Measurements from ENCODE around the gene ENOX1.

Gene ENOX1

GRCh38 chr13:43785261-43785649, 1.5 kb downstream of the ENOX1 start:
- DNase-seq = no peak

DNA sequence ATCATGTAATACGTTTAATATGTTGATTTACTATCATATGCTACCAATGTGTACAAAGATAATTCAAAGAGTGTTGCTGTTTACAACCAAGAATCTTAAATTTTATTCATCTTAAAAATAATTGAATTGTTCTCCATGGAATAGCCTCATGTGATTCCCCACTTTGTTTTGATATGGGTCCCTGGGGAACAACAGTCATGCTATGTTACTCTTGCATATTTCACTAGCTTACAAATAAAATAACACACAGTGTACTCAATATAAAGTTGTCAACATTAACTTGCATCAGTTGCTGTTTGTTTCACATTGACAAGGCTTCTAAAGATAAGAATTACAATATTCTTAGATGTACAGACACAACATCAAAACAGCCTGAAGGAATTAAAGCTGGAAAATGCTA, 2.3 kb downstream of the ENOX1 start:
- DNase-seq = no peak

GRCh38 chr13:43783820-43784219, 3.0 kb downstream of the ENOX1 start:
- no peak for DNase-seq

DNA sequence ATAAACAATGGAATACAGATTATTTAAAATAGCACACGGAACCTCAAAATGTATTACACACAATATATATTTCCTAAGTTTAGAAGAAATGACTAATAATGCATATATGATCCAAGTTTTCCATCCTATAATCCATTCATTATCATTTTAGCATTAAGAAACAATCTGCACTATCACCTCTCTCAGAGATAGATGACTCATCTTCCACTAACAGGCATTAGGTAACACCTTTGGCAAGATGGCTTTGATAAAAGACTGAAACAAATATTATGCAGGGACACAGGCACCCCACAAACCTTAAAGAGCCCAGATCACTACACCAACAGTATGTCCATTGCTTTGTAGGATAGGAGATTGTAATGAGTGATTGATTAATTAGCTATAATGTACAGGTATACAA, 4.1 kb downstream of the ENOX1 start:
- DNase-seq = no peak

DNA sequence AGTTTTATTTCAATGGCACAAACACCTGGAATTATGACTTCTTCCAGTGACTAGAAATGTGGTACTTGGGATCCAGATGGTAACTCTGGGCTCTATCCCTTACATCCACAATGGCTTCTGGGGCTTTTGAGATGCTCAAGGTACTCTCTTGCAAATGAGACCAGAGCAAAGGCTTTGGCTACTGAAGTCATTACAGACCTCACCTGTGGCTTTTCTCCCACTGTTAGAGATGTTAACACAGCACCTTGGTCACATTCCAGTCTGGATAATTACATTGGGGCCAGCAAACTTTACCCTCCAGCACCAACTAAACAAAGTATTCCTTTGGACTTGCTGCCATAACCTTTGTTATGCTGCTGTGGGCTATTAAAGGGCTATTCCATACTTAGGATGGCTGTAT, 6.1 kb downstream of the ENOX1 start:
- no peak for DNase-seq

DNA sequence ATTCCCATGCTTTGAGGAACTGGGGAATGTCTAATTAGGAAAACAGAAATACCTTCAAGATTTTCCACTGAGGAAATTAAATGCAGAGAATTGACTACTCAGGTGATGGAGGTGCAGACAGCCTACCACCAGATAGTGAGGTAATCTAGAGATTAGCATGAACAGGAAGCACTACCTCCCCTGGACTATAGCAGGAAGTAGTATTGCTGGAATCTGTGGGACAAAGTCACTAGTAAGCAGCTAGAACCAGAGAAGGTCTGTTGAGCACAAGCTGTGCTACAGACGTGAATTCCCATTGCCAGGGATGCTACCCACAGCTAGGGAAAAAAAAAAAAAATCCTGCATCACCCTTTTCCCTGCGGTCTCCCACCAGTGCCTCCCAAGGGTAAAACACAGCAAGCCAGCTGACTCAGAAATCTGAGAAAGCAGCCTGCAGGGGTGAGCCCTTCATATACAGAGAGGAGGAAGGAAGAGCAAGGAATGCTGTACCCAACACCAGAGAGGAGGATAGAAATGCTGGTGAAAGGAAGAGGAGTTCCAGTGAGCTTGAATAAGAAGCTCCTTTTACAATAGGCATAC, 10.2 kb downstream of the ENOX1 start:
- DNase-seq = no peak

DNA sequence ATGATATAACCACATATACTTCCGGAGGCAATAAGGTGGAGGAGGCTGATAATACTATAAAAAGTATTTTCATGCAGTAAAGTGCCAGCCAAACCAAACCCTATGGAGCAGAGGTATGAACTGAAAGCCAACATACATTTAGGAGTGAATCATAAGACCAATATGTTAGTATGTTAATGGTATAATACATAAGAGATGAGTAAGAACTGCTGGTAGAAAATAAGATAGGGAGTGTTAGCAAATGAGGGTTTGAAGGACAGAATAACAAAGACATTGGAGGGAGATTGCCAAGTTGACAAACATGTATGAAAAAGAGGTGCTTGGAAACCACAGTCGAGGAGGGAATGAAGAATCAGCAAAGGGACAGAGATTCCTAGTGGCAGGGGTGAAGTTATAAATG, 10.8 kb downstream of the ENOX1 start:
- DNase-seq = no peak

DNA sequence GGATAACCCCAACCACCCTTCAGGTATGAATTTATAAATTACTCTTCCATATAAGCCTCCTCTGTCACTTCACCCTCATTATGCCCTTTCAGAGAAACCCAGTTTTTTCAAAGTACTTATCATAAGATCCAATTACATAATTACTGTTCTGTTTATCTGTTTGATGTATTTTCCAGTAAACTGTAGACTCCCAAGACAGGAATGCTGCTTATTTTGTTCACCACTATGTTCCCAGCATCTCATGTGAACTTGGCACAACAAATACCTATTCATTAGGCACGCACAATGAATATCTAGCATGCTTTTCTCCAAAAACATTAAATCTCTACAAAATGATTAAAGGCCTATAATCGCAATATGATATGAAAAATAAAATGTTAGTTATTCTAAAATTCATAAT, 13.2 kb downstream of the ENOX1 start:
- DNase-seq = no peak

- no peak for DNase-seq
Observed at GRCh38 chr13:43770871-43771270, 15.9 kb downstream of the ENOX1 start.

DNA sequence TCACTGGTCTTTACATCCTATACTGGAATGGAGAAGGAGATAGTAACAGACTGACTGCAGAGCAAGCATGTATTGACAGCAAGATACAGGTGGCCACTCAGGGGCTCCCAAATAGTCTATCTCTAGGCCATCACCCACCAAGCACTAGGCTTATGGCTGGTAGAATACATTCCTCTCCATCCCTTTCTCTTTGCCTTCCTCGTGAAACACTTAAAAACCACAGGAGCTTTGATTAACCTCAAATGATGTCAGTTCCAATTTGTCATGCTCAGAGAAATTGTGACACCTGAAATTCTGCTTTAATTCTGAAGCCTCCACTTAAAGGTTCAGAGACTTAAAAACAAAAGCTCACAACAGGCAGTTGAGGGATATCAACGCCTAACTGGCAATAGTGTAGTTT, 17.2 kb downstream of the ENOX1 start:
- no peak for DNase-seq

- DNase-seq = no peak
Observed at GRCh38 chr13:43767341-43767931, 19.3 kb downstream of the ENOX1 start.

GRCh38 chr13:43766725-43767124, 20.0 kb downstream of the ENOX1 start:
- no peak for DNase-seq

DNA sequence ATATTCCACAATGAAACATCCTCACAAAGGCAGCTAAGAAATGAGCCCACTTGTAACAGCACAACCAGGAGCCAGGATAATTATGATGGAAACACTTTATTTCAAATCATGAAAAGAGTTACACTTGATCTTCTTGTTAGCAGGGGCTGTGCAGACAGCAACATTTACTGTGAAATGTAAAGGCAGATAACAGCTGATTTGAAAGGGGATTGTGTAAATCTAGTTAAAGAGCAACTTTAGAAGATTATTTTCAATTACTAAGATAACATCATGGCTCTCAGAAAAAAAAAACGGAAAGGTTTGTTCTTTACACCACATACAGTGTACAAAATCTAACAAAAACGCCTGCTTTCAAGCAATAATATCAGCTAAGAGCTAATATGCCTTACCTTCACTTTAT, 22.4 kb downstream of the ENOX1 start:
- no peak for DNase-seq

DNA sequence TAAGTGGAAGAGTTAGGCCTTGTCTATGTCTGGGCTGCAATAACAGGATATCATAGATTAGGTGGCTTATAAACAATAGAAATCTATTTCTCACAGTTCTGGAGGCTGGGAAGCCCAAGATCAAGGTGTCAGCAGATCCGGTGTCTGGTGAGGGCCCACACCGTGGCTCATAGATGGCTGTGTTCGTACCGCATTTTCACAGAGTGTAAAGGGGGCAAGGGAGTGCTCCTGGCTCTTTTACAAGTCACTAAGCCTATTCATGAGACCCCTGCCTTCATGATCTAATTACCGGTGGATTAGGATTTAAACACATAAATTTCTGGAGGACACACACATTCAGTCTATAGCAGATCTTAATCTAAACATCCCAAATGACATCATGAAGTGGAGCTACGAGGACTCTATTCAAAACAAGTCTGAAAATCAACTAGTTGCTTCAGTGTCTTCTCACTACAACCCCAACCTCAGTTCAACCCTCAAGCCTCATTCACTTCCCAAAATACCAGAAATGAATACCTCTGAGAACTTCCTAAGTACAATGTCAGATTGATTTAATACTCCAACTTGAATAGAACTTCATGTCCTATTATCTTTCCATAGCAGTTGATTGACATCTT, 23.5 kb downstream of the ENOX1 start:
- no peak for DNase-seq

GRCh38 chr13:43761616-43762315, 25.0 kb downstream of the ENOX1 start:
- no peak for DNase-seq

DNA sequence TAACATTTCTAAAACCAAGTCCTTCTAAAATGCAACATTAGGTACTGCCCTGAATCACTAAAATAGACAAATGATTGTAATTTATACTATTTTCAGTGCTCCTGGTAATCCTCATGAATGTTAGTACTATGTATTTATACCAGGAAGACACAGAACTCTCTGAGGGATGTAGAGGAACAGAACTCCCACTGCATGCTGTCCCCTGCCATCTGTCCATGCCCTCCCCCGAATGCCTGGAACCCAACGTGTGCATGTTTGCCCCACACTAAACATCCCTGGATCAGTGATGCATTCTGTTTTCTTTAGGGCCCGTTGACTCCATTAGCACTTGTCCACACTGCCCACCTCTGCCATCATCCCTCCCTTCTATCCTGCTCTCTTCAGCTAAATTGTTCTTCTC, 26.5 kb downstream of the ENOX1 start:
- no peak for DNase-seq

- no peak for DNase-seq
Observed at GRCh38 chr13:43758834-43759233, 27.9 kb downstream of the ENOX1 start.

- DNase-seq = peak; percentile 3
Observed at GRCh38 chr13:43757266-43757665, 29.5 kb downstream of the ENOX1 start.

GRCh38 chr13:43755844-43756243, 30.9 kb downstream of the ENOX1 start:
- DNase-seq = no peak

- no peak for DNase-seq
Observed at GRCh38 chr13:43751624-43752023, 35.1 kb downstream of the ENOX1 start.

DNA sequence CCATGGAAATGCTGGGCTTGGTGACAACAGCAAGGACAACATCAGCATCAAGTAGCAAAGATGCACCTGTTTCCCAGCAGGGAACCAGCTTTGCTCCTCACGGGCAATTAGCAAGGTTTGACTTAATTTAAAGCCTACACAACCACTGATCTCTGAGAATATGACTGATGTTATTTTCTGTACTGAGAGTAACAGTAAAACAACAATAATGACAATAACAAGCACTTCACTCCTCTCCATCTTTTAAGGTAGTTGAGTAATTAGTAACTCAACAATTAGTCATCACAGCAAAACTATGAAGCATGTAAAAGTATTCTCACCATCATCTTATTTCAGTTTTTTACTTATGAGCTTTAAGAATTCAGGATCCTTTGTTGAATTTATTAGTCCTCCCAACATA, 37.3 kb downstream of the ENOX1 start:
- DNase-seq = no peak

DNA sequence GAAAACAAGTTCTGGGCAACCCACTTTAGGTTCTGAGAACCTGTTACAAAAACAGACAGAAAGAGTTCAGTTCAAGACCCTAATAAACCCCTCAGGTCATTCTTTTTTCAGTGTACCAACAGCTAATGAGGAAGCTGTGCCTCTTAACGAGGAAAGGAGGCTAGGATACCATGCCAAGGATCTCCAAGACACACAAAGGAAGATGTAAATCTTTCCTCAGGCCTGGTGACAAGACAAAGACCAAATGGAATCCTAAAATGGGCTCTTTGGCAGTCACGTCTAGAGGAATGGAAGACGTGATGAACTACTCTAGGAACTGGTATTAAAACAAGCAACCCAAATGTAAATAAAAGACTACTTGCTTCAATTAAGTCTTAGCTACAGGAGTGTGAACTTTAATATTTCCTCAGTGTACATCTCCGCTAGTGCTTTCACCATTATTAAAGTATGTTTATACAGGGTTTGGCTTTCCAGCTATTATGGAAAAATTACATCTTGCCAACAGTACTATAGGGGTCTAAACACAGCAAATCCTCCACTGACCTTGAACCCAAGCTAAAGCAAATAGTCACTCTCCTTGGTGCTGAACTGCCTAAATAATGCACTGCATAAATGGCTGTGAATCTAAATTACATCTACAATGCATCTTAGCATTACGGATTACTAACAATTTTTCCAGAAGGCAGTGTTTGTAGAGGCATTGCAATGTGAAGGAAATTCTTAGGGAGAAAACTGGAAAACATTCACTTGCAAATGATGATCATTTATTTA, 42.3 kb downstream of the ENOX1 start:
- DNase-seq = no peak

DNA sequence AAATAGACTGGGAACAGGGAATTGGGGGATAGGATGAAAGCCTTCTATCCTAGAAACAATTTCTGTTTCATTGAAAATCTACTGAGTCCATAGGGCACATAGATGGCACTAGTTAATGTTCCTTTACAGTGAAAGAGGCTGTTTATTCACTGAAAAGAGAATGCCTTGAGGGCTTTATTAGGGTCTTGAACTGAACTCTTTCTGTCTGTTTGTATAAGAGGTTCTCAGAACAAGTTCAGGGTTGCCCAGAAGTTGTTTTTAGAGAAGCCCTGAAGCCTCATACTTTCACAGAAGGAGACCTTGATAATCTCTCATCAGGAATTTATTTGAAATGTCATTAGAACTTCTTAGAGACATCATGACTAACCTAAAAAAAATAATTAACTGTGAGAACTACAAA, 43.9 kb downstream of the ENOX1 start:
- DNase-seq = no peak

Data from activated CD4-positive, alpha-beta T cell treated with anti-CD3 and anti-CD28 coated beads for 48 hours (primary cell).